Measurements from ENCODE around the gene PTPN1. TPM values are rescaled to one million over a fixed set of nuclear protein-coding genes. Genes with fewer than 3 reads are reported as not detected.

Gene PTPN1
- total and polyA plus RNA-seq, 10 of the 15 experiments (the other 5 are each of a cell fraction or from before 2014, with no cell fraction given) = 15.9 to 74.7 (median 43.9) TPM

DNA sequence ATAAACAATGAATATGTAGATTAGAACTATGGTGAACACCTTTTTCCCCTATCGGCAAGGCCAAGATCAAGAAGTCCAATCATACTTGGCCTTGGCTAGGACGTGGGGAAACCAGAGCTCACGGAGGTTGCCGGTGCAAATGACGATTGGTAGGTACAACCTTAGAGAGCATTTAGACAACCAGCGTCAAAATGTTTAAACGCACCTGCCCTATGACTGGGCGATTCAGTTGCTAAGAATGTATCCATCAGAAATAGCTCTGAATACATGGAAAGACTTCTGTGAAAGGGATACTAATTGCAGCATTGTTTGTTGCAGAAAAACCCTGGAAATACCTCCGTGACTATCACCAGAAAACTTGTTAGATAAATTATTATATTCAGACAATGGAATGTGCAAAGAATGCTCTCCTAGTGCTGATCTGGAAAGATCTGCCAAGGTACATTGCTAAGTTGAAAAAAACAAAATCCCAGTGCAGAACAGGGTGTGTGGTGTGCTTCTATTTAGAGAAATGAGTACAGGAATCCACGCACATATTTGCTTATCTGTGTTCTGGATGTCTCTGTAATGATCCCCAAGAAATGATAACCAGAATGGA is 48.0 kb upstream of the PTPN1 start:
- H3K4me1 ChIP-seq (ENCODE audit: control insufficient read depth, insufficient read depth, low read length) = no peaks in the 10 kb centered on the region; the same call in 1 of the 2 replicates
- no peaks in the 10 kb centered on the region for H3K79me2 ChIP-seq (ENCODE audit: control insufficient read depth, insufficient read depth, low read length)
- DNase-seq (ENCODE audit: low read depth, low spot score) (no peak), ATAC-seq (no peak), FAIRE-seq (no peak)
- BruUV-seq (replicated peaks) = no TSS peak
- H3K9me3 ChIP-seq (replicated peaks; ENCODE audit: control insufficient read depth, insufficient read depth, low read length) = no peaks in the 10 kb centered on the region
- no peak overlapping the region for H3K4me2 ChIP-seq (ENCODE audit: control insufficient read depth, insufficient read depth)
- intact Hi-C loops (cut with micrococcal nuclease; ENCODE audit: unreplicated experiment) = loop anchor here (5.0 kb wide), 2 partner anchors 120 to 175 kb away; no protein-coding TSS in a partner anchor
- ChIA-PET POLR2A (no interaction called here), CTCF (interaction anchor here (0.8 to 10.2 kb wide), 11 partner anchors 26 to 287 kb away, joined by 3 to 157 read pairs (median 4); partner anchors contain the start of gene CEBPB), SMC1A (ENCODE audit: uncharacterized antibody, unreplicated experiment) (interaction anchor here (1.2 to 95.1 kb wide), 4 partner anchors 84 to 279 kb away, joined by 4 to 2799 read pairs (median 34); partner anchors contain the start of genes CEBPB and PTPN1), RAD21 (ENCODE audit: unreplicated experiment) (interaction anchor here (0.6 to 6.7 kb wide), 6 partner anchors 10 to 301 kb away, joined by 3 to 56 read pairs (median 3); partner anchors contain the start of gene CEBPB)
- H2AFZ ChIP-seq (ENCODE audit: control insufficient read depth, low read depth, low read length) = no peak overlapping the region
- no peak overlapping the region for H3K4me3 ChIP-seq
- H3K36me3 ChIP-seq (ENCODE audit: control insufficient read depth in 2 of 2, insufficient read depth in 2 of 2, low read length in 1 of 2) = no peaks in the 10 kb centered on the region
- H4K20me1 ChIP-seq (ENCODE audit: control insufficient read depth, insufficient read depth) = no peaks in the 10 kb centered on the region
- no peak overlapping the region for H3K9ac ChIP-seq (ENCODE audit: control insufficient read depth, insufficient read depth, low read length)
- WGBS (ENCODE audit: insufficient coverage, insufficient replicate concordance, low lambda C conversion rate, missing lambda C conversion rate) = 53% methylated on average over 10 of the region's 10 CpGs
- no peak for TF ChIP-seq PKNOX1 (IDR thresholded peaks at IDR 0.05)
- no peak for TF ChIP-seq PBX3 (IDR thresholded peaks at IDR 0.05; ENCODE audit: insufficient replicate concordance, low read depth, low read length)
- TF ChIP-seq HCFC1 (IDR thresholded peaks at IDR 0.05; ENCODE audit: low read length) = no peak
- TF ChIP-seq STAT1 (conservative IDR thresholded peaks at IDR 0.05) = no peak
- no peak for TF ChIP-seq PAX8 (IDR thresholded peaks at IDR 0.05)
- no peak for TF ChIP-seq ZZZ3 (IDR thresholded peaks at IDR 0.05; ENCODE audit: control insufficient read depth, insufficient read length, low read depth)
- no peak for TF ChIP-seq ESRRA (IDR thresholded peaks at IDR 0.05; ENCODE audit: low read length)
- no peak for TF ChIP-seq NFYB (IDR thresholded peaks at IDR 0.05; ENCODE audit: insufficient read depth, low read depth, low read length)
- no peak for TF ChIP-seq TCF7 (IDR thresholded peaks at IDR 0.05; ENCODE audit: borderline replicate concordance)
- no peak for TF ChIP-seq E2F4 (IDR thresholded peaks at IDR 0.05; ENCODE audit: low read depth, low read length)
- TF ChIP-seq SP1 (IDR thresholded peaks at IDR 0.05; ENCODE audit: low read depth, low read length) = no peak
- no peak overlapping the region for H3K27ac ChIP-seq (ENCODE audit: control insufficient read depth, insufficient read depth)
- in situ Hi-C loops (cut with MboI) = loop anchor here (5.0 kb wide), 2 partner anchors 275 to 485 kb away; no protein-coding TSS in a partner anchor
- H3K27me3 ChIP-seq (replicated peaks in 1 of 2; ENCODE audit: control insufficient read depth in 2 of 2, insufficient read depth in 2 of 2, low read length in 1 of 2) = no peaks in the 10 kb centered on the region

All from GM12878 (cell line).